NCI-H460 (cell line): Measurements from ENCODE around the gene DSCAM. TPM values are rescaled to one million over a fixed set of nuclear protein-coding genes. Genes with fewer than 3 reads are reported as not detected.

Experiments
- DNase-seq: peaks from one replicate; pipeline ENCODE4 v3.0.0-alpha.2; 2016; ENCODE audit warnings: low read depth; ENCODE audit errors: extremely low read depth
- total RNA-seq: library from RNA; depleted of rRNA; stranded (reverse); fragments of >200 nt; shearing (Covaris generic); gene quantifications from 2 replicates; pipeline ENCODE4 v1.2.3, GENCODE V29; 2014

The DSCAM gene
- total RNA-seq, 1 experiment from 2014 or later: not detected

DNA sequence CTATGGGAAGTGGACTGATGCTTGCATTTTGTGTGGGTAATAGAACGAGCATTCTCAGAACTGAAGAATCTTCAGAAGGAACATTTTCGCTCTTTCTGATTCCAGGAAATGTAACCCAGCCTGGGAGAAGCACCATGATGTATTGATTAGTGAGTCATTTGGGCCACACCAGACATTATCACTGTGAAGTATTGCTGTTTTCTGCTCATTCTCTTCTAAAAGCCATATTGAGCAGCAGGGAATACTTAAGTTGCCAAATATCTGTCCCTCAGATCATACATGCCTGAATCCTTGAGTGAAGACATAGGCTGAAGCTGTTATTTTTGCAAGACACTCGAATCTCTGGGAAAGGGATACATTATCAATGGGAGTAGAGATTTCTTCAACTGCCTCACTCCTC is 766.6 kb downstream of the DSCAM start:
- DNase-seq: no peak

DNA sequence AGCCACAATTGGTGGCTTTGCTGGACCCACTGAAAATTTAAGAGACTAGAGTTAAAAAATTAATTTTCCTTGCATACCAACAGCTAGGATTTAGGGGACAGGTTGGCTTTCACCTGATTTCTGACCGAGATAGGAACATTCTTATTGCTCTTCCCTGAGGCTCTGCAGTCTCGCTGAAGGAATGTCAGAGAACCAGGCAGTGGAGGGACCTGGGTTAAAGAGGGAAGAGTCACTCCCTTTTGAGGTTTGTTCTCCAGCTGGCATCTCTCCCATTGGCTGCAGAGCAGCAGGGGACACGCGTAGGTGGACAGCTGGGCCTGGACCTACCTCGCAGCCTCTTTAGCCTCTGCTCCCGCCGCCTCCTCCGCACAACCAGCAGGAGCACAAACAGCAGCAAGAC is 772.2 kb downstream of the DSCAM start:
- no peak for DNase-seq

DNA sequence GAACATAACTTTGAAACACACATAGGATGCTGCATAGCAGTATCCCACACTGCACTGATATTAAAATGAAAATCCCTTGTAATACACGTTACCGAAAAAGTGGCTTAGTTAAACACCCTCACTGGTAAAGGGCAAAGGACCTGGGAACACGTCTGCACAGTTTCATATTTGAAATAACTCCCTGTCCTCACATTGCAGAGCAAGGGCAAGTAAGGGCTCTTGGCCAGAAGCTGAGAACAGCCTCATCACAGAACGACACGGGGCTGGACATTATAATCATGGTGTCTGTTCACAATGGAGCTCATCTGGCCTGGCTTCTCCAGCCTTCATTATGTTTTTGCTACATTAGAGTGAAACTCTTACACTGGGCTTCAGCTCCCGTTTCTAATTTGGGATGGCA is 772.8 kb downstream of the DSCAM start:
- no peak for DNase-seq

DNA sequence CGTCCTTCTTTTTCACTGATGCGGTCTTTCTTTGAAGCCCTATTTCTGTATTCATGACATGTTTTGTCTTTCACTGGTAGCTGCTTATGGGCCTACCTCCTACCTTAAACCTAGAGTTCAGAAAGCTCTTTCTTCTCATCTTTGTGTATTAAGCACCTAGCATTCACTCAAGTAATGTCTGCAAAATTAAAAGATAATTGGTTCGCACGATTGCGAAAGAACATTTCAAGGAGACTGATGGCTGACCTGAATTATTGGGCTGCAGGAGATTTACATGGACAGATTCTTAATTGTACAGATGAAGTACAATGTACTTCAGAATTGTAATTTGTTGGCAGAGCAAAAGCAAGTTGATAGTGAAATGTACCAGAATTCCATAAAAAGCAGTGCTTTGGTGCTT is 773.3 kb downstream of the DSCAM start:
- no peak for DNase-seq

DNA sequence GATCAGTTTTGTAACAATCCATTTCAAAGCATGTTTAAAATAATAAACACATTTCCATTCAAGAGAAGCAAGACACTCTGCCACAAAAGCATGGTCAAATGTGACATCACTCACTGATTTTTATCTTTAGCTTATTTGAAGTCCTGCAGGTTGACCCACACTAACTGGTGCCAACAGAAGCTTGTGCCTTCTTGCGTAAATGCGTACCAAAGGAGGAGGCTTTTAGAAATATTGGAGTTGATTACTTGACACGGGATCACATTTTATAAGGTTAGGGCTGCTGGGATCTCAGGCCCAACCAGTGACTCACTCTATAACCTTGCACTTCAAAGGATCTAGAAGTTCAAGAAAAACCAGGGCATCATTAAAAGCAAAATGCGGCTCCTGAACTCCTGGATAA is 776.1 kb downstream of the DSCAM start:
- DNase-seq: no peak

DNA sequence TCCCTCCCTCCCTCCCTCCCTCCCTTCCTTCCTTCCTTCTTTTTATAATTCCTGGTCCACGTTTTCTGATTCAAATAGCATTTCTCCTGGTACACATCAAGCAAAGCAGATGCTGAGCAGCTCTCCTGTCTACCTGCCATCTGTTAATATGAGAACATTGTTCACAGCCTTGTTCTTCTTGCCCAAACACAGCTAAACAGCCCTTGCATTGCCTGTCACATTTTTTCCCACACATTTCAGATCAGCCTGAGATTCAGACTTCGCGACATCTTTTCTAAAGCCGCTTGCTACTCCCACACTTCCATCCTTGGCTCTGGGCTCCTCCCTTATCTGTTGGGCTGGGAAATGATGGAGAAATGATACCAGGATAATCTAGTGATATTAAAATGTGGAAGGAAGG is 779.2 kb downstream of the DSCAM start:
- DNase-seq: no peak

DNA sequence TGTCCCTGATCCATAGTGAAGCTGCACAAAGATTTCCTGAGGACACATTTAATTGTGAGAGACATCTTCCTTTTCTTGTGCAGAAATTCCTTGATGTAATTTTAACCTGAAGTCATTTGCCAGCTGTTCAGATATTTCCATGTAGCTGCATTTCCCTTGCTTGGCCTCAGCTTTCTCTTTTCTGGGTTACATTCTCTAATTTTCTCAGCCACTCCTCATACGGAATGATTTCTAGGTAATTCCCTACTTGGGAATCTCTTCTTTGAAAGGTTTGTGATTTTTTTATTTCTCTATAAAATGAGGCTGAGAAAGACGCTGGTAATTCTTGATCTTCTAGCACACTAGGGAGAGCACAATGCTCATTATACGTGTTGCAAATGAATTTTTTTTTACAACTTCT is 780.7 kb downstream of the DSCAM start:
- no peak for DNase-seq

DNA sequence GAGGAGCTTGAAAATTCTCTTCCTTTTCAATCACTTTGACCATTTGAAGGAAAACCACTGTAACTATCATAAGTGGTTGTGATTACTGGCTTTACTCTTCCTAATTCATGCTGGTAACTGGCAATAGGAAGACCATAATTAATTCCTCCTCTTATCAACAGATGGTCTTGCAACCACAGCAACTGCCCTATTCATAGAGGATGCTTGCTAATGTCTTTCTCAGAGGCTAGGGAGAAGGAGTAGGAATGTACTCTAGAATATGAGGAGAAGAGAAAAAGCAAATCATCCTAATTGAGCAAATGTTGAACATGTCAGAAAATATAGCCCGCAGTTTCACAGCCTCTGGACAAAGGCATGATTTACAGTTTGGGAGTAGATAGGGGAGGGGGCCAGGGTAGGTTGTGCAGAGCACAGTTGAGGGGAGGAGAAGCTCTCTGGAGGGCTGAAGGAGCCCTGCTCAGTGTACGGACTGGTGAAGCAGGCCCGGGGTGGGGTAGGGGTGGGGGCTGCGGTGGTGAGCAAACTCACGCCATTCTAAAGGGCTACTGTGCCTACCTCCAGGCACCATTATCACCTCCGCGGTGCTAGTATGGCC is 786.8 kb downstream of the DSCAM start:
- no peak for DNase-seq

DNA sequence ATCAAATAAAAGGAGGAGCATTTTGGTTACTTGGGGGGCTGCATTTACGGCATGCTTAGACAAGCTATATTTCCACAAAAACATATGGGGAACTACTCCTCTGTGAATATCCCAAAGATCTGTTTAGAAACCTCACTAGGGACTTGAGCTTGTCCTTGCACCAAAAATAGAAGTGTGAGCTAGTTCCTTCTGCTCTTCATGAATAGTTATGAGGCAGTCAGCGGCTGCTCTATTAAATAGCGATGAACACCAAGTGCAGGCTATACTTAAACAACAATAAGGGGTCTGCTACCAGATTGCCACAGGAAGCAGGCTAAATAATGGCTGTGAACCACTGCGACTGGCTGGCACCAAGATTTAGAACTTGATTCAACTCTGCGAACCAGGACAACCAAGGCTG is 789.6 kb downstream of the DSCAM start:
- DNase-seq: no peak

DNA sequence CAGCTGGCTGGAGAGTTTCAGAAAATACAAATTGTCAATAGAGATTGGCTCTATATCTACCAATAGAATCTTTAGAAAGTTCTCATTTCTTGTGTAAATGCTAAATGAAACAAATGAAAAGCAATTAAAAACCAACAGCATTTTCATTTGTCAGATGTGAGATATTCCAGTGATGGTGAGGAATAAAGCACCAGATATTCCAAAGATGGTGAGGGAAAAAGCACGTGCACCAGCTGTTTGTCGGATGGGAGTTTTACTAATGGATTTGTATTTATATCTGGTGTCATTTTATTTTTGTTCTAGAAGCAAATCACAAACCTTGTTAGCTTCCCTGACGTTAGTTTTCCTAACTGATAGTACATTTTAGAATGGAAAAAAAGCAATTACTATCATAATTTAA is 790.9 kb downstream of the DSCAM start:
- no peak for DNase-seq

DNA sequence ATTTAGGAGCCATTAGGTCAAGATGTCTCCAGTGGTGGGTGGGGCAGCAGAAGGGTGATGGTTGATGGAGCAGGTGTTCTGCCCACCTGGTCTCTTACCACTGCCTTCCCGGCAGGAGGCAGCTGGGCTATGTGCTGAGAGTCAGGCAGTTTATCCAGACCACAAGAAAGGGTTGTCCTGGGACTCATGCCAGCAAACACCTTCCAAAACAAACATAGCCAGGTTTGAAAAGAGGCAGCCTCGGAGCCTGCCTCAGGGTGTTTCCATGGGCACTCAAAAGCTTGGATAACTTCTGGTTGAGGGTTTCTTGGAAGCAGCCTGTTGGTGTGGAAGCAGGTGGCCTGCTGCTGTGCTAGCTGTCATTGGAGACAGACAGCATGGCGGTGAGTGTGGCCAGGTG is 792.6 kb downstream of the DSCAM start:
- DNase-seq: no peak

DNA sequence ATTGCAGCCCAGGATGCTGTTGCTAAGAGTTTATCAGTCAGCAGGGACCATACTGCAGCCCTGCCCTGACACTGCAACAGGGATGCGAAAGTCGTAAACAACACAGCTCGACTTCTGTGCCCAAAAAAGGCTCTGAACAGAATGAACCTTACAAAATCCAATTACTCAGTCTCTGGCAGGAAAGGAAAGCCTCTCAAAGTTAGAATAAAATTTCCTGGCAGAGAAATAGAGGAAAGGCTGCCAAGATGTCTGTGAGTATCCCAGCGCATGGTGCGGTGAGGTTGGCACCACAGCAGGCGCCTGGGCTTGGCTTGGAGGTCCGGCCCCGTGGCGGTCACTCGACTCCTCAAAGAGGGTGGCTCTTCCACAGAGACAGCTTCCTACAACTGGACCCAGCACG is 794.0 kb downstream of the DSCAM start:
- DNase-seq: no peak

DNA sequence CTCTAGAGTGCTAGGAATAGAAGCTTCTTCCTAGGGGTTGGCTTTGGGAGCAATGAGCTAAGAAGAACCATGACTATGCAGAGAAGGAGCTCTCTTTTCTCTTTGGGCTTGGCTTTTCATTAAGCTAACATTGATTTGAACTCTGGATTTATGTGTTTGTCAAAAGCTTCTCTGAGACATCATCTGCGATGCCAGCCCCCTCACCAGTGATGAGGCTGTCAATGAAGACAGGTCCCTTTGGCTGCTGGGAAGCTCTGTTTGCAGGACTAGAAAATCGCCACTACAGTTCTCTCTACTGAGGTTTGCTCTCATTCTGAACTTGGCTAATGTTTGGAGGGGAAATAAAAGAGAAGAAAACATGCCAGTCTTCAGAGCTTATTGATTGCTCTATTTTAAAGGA is 794.7 kb downstream of the DSCAM start:
- DNase-seq: no peak

DNA sequence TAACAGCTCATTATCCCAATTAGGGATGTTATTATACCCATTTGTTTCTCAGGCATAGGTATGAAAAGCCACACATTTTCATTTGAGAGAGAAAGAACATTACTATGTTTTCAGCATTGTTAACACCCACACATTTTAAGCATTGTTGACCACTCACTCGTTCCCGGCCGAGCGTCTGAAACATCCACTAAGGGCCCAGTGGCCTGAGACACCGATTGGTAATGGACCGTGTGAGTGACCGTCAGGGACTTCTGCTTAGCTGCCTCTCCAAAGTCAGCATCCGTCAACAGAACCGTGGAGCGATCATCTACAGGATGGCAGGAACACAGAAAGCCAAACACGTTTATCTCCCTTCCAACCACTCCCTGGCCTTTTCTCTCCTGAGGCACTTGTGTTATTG is 795.2 kb downstream of the DSCAM start:
- no peak for DNase-seq

DNA sequence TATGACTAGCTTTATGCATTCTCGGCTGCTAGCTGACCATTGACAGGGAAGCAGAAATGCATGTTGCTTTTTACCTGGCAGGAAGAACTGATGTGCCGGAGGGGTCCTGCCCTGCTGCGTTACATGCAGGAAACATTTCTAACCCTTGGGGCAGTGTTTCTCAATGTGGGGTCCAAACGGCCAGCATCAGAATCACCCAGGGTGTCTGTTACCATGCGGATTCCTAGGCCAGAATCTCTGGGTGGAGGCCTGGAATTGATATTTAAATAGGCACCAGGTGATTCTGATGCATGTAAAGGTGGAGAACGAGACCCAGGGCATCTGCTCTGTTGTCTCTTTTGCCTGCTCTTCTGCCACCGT is 797.0 kb downstream of the DSCAM start:
- no peak for DNase-seq

DNA sequence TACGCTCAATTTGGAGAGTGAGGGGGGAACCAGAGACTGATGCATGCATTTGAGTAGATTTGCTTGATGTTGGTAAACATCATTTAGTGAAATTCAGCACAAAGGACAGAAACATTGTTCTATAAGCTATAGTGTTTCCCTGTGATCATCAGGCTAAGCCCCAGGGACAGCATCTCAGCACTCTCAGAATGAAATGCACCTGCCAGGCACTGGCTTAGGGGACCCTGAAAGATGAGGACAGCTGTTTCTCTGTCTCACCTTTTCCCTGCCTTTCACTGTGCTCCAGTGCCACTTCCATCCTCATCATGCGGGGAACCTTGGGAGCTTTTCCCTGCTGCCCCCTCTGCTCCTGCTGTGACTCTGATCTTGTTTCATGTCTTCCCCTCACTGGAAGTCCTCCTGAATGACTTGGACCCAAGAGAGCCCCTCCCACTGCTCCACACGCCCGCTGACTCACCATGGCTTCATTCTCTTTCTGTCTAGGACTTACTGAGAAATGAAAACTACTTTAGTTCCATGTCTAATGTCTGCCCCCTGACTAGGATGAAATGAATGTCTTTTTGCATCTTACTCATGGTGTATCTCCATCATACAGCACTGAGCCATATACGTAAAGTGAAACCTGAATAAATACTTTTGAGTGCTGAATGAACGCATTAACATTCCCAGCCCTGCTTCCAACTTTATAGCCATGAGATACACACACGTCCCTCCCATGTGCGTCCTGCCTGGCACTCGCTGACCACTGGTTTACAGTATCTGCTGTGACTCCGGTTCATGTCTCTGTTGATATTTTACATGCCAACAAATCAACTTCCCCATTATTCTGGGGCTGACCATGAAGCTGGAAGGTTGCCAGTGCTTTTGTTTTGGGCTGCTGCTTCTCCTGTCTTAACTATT is 797.7 kb downstream of the DSCAM start:
- no peak for DNase-seq

DNA sequence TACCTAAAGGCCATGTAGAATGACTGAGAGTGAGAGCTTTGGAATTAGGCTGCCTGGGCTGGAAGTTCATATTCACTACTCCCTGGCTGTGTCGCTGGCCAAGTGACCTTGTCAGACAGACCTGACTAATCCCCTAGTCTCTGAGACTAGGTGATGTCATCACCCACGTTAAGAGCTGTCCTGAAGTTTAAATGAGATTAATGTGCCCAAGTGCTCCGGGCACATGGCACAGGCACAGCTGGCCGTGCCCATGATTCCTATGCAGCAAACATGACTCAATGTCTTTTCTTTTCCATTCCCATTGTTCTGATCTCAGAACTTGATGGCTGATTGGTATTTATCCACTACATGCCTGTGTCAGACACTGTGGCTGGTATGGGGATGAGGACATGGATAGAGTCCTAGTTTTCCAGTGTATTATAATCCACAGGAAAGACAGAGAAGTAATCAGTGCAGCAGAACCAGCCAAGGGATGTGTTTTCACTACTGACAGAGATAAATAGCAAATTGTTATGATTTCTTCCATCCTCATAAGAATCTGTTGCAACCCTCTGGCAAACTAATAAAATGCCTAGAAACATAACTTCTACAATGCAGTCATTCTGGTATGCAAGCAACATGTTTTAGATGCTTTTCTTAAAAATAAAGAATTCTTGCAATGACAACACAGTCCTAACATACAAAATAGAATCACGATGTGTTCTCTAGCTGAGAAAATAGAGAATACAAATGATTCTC is 798.8 kb downstream of the DSCAM start:
- no peak for DNase-seq

DNA sequence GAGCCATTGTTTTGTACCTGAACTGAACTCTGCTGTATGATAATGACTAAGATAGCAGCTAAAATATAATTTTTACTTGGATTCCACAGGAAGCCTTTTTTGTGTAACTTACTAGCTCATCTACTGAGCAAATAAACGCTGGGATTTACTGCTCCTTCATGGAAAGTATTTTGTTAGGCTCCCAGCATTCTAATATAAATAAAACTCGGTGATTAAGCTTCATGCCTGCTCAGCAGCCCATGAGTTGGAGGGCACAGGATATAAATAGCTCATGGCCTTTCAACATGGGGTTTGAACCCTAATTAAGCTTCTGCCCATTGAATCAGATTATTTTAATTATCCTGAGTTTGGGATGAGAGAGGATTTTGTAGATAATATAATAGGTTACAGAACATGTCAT is 799.7 kb downstream of the DSCAM start:
- no peak for DNase-seq

DNA sequence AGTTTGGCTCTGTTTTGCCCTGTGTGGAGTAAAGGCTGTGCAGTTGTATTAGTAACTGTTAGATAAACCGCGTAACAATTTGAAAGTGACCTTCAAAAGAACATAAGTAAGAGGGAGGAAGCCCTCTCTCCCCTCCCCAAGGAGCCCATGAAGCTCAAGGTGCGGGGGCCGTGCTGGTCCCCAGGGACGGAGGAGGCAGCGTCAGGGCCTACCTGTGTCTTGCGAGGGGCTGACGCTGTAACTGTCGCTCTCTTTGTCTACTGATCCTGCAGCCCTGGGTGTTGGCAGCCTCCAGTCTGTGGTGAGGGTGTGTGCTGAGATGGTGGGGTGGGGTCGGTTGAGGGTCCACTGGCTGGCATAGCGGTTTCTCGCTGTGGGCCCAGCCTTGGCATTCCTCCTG is 803.1 kb downstream of the DSCAM start:
- no peak for DNase-seq

DNA sequence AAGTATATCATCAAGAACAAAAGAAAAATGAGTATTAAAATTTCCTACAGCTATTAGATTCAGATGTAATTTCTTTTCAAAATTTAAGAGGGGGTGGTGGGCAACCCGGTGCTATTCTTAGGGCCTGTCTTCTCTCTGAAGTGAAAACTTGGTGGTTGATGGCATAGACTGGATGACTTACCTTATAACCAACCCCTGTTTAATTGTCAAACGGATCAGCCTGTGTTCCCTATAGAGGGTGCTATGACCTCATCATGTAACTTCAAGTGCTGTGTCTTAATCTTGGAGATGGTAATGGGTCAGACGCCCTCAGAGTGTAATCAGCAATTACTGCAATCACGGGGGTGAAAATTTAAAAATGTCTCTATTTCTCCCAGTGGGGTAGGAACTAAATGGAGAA is 803.5 kb downstream of the DSCAM start:
- no peak for DNase-seq

DNA sequence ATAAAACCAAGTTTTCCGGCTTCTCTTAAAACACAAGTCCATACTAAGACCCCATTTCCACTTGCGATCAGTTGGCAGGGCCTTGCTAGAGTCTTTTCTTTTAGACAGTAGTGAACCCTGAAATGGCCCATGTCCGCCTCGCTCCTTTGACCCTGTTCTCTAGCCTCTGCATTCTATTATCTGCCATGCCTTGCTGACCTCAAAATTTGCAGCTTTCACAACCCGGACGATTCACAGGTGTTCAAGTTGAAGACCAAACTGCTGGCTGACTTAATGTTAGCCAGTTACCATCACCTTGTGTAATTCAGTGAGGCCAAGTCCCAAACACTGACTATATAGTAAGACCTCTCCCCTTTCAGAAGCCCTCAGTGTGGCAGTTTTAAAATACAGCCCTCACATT is 805.5 kb downstream of the DSCAM start:
- DNase-seq: no peak
